Thyroid gland (tissue), 4 donors: ENCODE data around the gene SIM2.

Experiments
- CTCF ChIP-seq, 6 experiments: fragments of 200-600 bp in 3 of 6; fragments of 450-650 bp in 3 of 6; sonication (generic) in 3 of 6; IDR thresholded peaks; one replicate each; pipeline ENCODE4 v1.5.1; 2016 to 2019; ENCODE audit warnings: antibody characterized with exemption in 6 of 6, mild to moderate bottlenecking in 2 of 6, inconsistent platforms in 1 of 6, moderate library complexity in 1 of 6
- POLR2A ChIP-seq, 2 donors: fragments of 450-650 bp; IDR thresholded peaks; one replicate each; pipeline ENCODE4 v1.6.1; 2017; ENCODE audit warnings: antibody characterized with exemption in 2 of 2, mild to moderate bottlenecking in 2 of 2, moderate library complexity in 1 of 2

- TF ChIP-seq CTCF (IDR thresholded peaks at IDR 0.05) (no peak), POLR2A (IDR thresholded peaks at IDR 0.05) (no peak)
Observed at GRCh38 chr21:36704281-36704957, 5.5 kb downstream of the SIM2 start.
